Ovary (tissue), 3 donors: ENCODE data around the gene GRAMD2A.

Experiments used
- POLR2A ChIP-seq: fragments of 450-650 bp; IDR thresholded peaks from one replicate; pipeline ENCODE4 v1.6.1; 2017; ENCODE audit warnings: antibody characterized with exemption, mild to moderate bottlenecking, moderate library complexity
- TF ChIP-seq, protein P1 (sequence below), 3 donors: fragments of 450-650 bp in 2 of 3; fragments of 200-600 bp in 1 of 3; IDR thresholded peaks; one replicate each; pipeline versions ENCODE4 v1.5.1 to v1.8.0; 2016 to 2022; ENCODE audit warnings: antibody characterized with exemption in 3 of 3, mild to moderate bottlenecking in 1 of 3
- donor health status: DM: no; HTN: no; CAD: no.

DNA sequence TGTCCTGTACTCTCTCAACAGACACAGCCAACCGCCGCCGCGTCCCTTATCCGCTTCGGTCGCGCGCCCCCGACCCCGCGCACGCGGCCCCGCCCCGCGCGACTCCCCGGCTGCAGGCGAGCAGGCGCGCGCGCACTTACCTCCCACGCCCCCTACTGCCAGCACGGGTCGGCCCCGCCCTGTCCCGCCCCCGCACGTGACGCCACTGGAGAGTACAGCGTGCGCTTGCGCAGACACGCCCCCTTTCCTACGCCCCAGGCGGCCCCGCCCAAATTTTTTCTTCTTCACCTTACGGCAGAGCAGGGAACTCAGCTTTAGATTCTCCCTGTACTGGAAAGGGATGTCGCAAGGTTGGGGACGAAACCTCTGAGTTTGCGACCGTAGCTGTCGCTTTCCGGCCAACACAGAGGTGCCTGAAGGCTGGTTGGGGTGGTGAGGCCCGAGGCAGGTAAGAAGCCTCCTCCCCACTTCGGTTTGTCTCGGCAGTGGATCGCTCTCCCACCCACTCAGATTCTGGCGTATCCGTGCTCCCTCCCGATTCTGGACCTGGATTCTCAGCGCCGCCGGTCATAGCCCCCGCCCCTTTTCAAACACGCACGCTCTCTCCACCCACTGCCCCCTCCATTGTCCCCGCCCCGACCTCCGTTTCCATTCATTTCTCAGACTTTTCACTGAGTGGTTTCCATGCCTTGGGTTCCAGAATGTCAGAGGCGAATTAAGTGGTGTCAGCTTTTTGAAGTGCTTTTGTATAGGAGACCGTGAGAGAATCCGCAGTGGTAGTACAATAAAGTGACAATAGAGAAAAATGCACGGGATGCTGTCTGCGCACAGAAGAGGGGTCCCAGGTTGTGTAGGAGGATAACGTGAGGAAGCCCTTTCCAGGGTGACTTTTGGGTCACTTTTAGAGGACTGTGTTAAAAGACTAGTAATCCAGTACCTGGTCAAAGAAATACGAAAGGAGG lies 79.3 kb downstream of the GRAMD2A start, which contains the start of the genes MYO9A and SENP8:
- TF ChIP-seq, protein P1, sequence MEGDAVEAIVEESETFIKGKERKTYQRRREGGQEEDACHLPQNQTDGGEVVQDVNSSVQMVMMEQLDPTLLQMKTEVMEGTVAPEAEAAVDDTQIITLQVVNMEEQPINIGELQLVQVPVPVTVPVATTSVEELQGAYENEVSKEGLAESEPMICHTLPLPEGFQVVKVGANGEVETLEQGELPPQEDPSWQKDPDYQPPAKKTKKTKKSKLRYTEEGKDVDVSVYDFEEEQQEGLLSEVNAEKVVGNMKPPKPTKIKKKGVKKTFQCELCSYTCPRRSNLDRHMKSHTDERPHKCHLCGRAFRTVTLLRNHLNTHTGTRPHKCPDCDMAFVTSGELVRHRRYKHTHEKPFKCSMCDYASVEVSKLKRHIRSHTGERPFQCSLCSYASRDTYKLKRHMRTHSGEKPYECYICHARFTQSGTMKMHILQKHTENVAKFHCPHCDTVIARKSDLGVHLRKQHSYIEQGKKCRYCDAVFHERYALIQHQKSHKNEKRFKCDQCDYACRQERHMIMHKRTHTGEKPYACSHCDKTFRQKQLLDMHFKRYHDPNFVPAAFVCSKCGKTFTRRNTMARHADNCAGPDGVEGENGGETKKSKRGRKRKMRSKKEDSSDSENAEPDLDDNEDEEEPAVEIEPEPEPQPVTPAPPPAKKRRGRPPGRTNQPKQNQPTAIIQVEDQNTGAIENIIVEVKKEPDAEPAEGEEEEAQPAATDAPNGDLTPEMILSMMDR (IDR thresholded peaks at IDR 0.05): peak in 2 of 3 donors; percentile 13 to 16
- TF ChIP-seq POLR2A: peak; percentile 29
